KOPT-K1 (cell line): ENCODE data around the gene TRAF3.
"Not testable (repeated sequence)": the region's sequence is repeated elsewhere in the genome, so short reads cannot be mapped to it uniquely, and the experiment has no call there.

Source experiments
- H3K27ac ChIP-seq: fragments of 200-600 bp; sonication (generic); 2 replicates; pipeline ENCODE4 v1.5.1; 2016; ENCODE audit warnings: antibody characterized with exemption, mild to moderate bottlenecking, low read depth, low read length; ENCODE audit not compliant: poor library complexity, severe bottlenecking
- H3K36me3 ChIP-seq: fragments of 200-600 bp; sonication (generic); 2 replicates; pipeline ENCODE4 v1.5.1; 2017; ENCODE audit warnings: antibody characterized with exemption, mild to moderate bottlenecking, low read length, moderate library complexity; ENCODE audit not compliant: insufficient read depth
- H3K9me3 ChIP-seq: fragments of 200-600 bp; sonication (generic); 2 replicates; pipeline ENCODE4 v1.5.1; 2017; ENCODE audit warnings: antibody characterized with exemption, low read length, mild to moderate bottlenecking; ENCODE audit not compliant: insufficient read depth, poor library complexity, severe bottlenecking

Gene TRAF3

GRCh38 chr14:102865916-102866315, 88.7 kb downstream of the TRAF3 start:
- not testable (repeated sequence) for H3K27ac ChIP-seq
- Histone ChIP-seq H3K9me3 (peaks cover 23% of the 10 kb centered on the region), H3K36me3 (peaks cover 31% of the 10 kb centered on the region)

- no peak overlapping the region for H3K27ac ChIP-seq
Observed at GRCh38 chr14:102866982-102867761, 89.9 kb downstream of the TRAF3 start.

GRCh38 chr14:102867826-102868580, 90.8 kb downstream of the TRAF3 start:
- H3K27ac ChIP-seq = no peak overlapping the region
- peaks cover 50% of the 10 kb centered on the region for H3K36me3 ChIP-seq
- H3K9me3 ChIP-seq = peaks cover 4% of the 10 kb centered on the region

More at GRCh38 chr14:102866982-102867761, 89.9 kb downstream of the TRAF3 start:
- Histone ChIP-seq H3K9me3 (peaks cover 11% of the 10 kb centered on the region), H3K36me3 (peaks cover 43% of the 10 kb centered on the region)

GRCh38 chr14:102868956-102869547, 91.8 kb downstream of the TRAF3 start:
- H3K9me3 ChIP-seq = no peaks in the 10 kb centered on the region
- H3K36me3 ChIP-seq = peaks cover 51% of the 10 kb centered on the region
- no peak overlapping the region for H3K27ac ChIP-seq

DNA sequence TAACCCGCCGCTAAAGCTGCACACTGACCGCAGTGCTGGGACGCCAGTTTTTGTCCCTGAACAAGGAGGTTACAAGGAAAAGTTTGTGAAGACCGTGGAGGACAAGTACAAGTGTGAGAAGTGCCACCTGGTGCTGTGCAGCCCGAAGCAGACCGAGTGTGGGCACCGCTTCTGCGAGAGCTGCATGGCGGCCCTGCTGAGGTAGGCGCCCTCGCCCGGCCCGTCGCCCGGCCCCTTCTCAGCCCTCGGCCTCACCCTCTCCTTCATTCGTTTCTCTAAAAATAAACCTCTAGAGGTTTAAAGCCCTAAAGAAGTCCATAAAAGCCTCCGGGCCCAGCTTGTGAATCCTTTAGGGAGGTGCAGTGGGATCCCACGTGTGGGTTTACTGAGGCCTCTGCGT, 93.0 kb downstream of the TRAF3 start:
- no peaks in the 10 kb centered on the region for H3K9me3 ChIP-seq
- H3K36me3 ChIP-seq = peaks cover 54% of the 10 kb centered on the region
- H3K27ac ChIP-seq = no peak overlapping the region

GRCh38 chr14:102870994-102871831, 94.0 kb downstream of the TRAF3 start:
- peaks cover 64% of the 10 kb centered on the region for H3K36me3 ChIP-seq
- no peaks in the 10 kb centered on the region for H3K9me3 ChIP-seq
- H3K27ac ChIP-seq = no peak overlapping the region

- Histone ChIP-seq H3K9me3 (no peaks in the 10 kb centered on the region), H3K27ac (no peak overlapping the region), H3K36me3 (peaks cover 72% of the 10 kb centered on the region)
Observed at GRCh38 chr14:102872020-102872419, 94.8 kb downstream of the TRAF3 start.

- H3K9me3 ChIP-seq = no peaks in the 10 kb centered on the region
- no peak overlapping the region for H3K27ac ChIP-seq
- peaks cover 83% of the 10 kb centered on the region for H3K36me3 ChIP-seq
Observed at GRCh38 chr14:102873131-102873530, 95.9 kb downstream of the TRAF3 start.

DNA sequence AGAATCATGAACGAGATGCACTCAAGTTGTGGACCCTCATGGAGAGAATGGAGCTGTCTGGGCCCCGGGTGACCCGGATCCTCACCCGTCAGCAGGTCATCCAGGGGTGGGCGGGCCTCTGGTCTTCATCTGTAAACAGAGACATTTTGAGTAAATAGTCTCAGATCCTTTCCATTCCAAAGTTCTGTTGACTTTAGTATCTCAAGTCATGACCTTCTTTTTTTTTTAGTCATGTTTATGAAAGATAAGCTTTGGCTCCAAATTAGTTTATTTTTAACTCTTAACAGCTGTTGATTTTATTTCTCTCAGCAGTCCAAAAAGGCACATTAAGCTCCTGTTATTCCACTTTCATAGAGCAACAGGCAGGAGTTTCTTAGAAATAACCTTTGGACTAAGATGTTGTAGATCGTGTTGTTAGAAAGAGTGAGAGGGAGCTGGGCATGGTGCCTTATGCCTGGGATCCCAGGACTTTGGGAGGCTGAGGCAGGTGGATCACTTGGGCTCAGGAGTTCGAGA, 96.4 kb downstream of the TRAF3 start:
- Histone ChIP-seq H3K27ac (no peak overlapping the region), H3K36me3 (peaks cover 87% of the 10 kb centered on the region), H3K9me3 (no peaks in the 10 kb centered on the region)

GRCh38 chr14:102875652-102876051, 98.4 kb downstream of the TRAF3 start:
- Histone ChIP-seq H3K27ac (no peak overlapping the region), H3K36me3 (peaks cover 95% of the 10 kb centered on the region), H3K9me3 (no peaks in the 10 kb centered on the region)

- H3K27ac ChIP-seq, H3K9me3 ChIP-seq: not testable (repeated sequence)
- H3K36me3 ChIP-seq = peaks cover 88% of the 10 kb centered on the region
Observed at GRCh38 chr14:102877511-102877910, 100.3 kb downstream of the TRAF3 start.

DNA sequence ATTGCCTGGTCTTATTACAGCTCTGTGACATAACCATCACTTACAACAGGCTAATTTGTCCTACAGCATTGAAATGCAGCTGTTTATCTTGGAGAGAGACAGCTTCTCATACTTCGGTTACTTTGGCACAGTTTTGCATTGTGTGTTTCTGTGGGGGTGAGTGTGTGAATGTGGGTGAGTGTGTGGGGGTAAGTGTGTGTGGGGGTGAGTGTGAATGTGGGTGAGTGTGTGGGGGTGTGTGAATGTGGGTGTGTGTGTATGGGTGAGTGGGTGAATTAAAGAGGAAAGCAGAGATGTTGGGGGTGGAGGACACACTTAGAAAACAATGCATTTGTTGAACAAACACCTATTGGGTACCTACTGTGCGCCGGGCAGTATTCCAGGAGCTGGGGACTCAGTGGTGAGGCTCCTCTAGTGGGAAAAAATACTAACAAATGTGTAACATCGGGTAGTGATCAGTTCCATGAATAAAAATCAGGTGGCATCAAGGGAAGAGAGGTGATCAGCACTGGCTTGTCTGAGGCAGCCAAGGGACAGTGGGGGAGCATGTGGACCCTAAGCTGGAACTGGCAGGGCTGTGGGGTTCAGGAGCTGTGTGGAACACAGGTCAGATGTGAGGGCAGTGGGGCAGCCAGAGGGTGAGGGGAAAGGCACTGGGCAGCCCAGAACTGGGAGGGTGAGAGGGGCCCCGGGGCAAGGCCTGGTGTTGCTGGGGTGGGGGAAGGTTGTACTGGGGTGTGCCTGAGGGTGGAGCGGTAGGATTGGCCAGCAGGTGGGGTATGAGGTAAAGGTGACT, 101.1 kb downstream of the TRAF3 start:
- H3K27ac ChIP-seq = no peak overlapping the region
- H3K36me3 ChIP-seq = peaks cover 88% of the 10 kb centered on the region
- H3K9me3 ChIP-seq = no peaks in the 10 kb centered on the region

DNA sequence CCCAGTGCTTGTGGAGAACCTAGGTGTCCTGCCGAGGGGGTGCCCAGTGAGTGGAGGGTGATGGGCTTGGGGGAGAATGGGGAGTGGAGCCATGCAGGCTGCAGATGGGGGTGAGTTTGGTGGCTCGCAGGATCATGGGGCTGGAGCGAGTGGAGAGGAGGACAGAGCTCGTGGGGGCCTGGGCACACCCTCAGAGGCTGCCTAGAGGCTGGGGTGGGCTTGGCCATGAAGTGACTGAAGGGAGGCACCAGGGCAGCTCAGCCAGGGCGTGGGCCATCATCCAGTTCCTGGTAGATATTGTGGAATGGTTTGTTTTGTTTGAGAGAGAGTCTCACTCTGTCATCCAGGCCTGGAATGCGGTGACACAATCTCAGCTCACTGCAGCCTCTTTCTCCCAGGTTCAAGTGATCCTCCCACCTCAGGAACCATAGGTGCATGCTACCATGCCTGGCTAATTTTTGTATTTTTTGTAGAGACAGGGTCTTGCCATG, 101.8 kb downstream of the TRAF3 start:
- H3K36me3 ChIP-seq = peaks cover 88% of the 10 kb centered on the region
- no peaks in the 10 kb centered on the region for H3K9me3 ChIP-seq
- no peak overlapping the region for H3K27ac ChIP-seq
